Small intestine (tissue), 7 donors: ENCODE measurements around the gene CDH13. TPM values are rescaled to one million over a fixed set of nuclear protein-coding genes. Genes with fewer than 3 reads are reported as not detected.

Source experiments
- DNase-seq, 2 donors: peaks; one replicate each; pipeline versions ENCODE4 v3.0.0 to v3.0.0-alpha.2; 2013
- FAIRE-seq: peaks from 2 replicates; lab custom pipeline; 2012; peaks lifted over from hg19 to GRCh38; lab: Jason Lieb, UNC
- H3K27ac ChIP-seq, 3 donors: one replicate each; pipeline ENCODE4 v1.5.1; 2013; ENCODE audit warnings: low read length in 2 of 3, mild to moderate bottlenecking in 2 of 3, control low read depth in 1 of 3, inconsistent platforms in 1 of 3, low read depth in 1 of 3, moderate library complexity in 1 of 3
- H3K27me3 ChIP-seq, 3 donors: one replicate each; pipeline ENCODE4 v1.6.1; 2013; ENCODE audit warnings: low read length in 3 of 3, inconsistent platforms in 1 of 3; ENCODE audit not compliant: control insufficient read depth in 3 of 3, insufficient read depth in 3 of 3
- H3K36me3 ChIP-seq, 3 donors: one replicate each; pipeline ENCODE4 v1.6.1; 2013; ENCODE audit warnings: low read length in 3 of 3, inconsistent platforms in 1 of 3, low read depth in 1 of 3, mild to moderate bottlenecking in 1 of 3, moderate library complexity in 1 of 3; ENCODE audit not compliant: control insufficient read depth in 3 of 3, insufficient read depth in 2 of 3
- H3K4me1 ChIP-seq, 3 donors: one replicate each; pipeline ENCODE4 v1.6.1; 2013; ENCODE audit warnings: low read length in 2 of 3, inconsistent platforms in 1 of 3, low read depth in 1 of 3, mild to moderate bottlenecking in 1 of 3, moderate library complexity in 1 of 3; ENCODE audit not compliant: control insufficient read depth in 3 of 3, insufficient read depth in 2 of 3
- H3K4me3 ChIP-seq, 3 donors: one replicate each; pipeline ENCODE4 v1.5.1; 2013; ENCODE audit warnings: low read length in 3 of 3, control low read depth in 1 of 3, inconsistent platforms in 1 of 3, low read depth in 1 of 3, mild to moderate bottlenecking in 1 of 3, moderate library complexity in 1 of 3
- H3K9me3 ChIP-seq, 2 donors: one replicate each; pipeline ENCODE4 v1.6.1; 2013; ENCODE audit warnings: low read depth in 1 of 2, low read length in 1 of 2; ENCODE audit not compliant: control insufficient read depth in 2 of 2, insufficient read depth in 1 of 2
- WGBS, 3 donors: extraction: QIAGEN DNeasy Blood & Tissue Kit; methylation state at CpG; one replicate each; pipeline ENCODE4 v1.1.7; 2013; 5-methylcytosine and 5-hydroxymethylcytosine counted together
- polyA plus RNA-seq, 4 donors: library from polyadenylated mRNA; stranded (reverse) in 3 of 4; unstranded in 1 of 4; fragments of 200-250 nt in 3 of 4; fragments of 120-200 nt in 1 of 4; gene quantifications; one replicate each; pipeline versions ENCODE4 v1.2.1 to v1.2.3, GENCODE V29; 2013
- donor health status: healthy with polysubstance abuse.
- donor health status: control.
- donor health status: control.
- donor health status: Bipolar disorder and iron deficiency.
- donor health status: healthy.

CDH13 gene
- polyA plus RNA-seq, 4 donors = 0.27 to 15.0 (median 2.9) TPM; not detected in 1

- H3K27me3 ChIP-seq = no peaks in the 10 kb centered on the region
- no peaks in the 10 kb centered on the region for H3K4me1 ChIP-seq
- DNase-seq = no peak
- 75 to 92% (median 85%) methylated on average over 3 of the region's 3 CpGs for WGBS, 3 donors
- no peak for FAIRE-seq
- no peak overlapping the region for H3K27ac ChIP-seq
- no peaks in the 10 kb centered on the region for H3K9me3 ChIP-seq
- H3K36me3 ChIP-seq = no peaks in the 10 kb centered on the region
- no peak overlapping the region for H3K4me3 ChIP-seq
Observed at GRCh38 chr16:83409347-83409746, 782.6 kb downstream of the CDH13 start.

- 52 to 81% (median 80%) methylated on average over 1 of the region's 1 CpG for WGBS, 3 donors
- FAIRE-seq (no peak), DNase-seq (no peak)
- H3K36me3 ChIP-seq = no peaks in the 10 kb centered on the region
- no peak overlapping the region for H3K27ac ChIP-seq
- no peak overlapping the region for H3K4me3 ChIP-seq
- no peaks in the 10 kb centered on the region for H3K9me3 ChIP-seq
- H3K4me1 ChIP-seq = no peaks in the 10 kb centered on the region
- no peaks in the 10 kb centered on the region for H3K27me3 ChIP-seq
Observed at GRCh38 chr16:83418565-83418964, 791.8 kb downstream of the CDH13 start.

- FAIRE-seq = no peak
- 67 to 73% (median 73%) methylated on average over 9 of the region's 9 CpGs for WGBS, 3 donors
- Histone ChIP-seq H3K4me1 (no peaks in the 10 kb centered on the region), H3K27me3 (no peaks in the 10 kb centered on the region), H3K27ac (no peak overlapping the region), H3K4me3 (no peak overlapping the region), H3K36me3 (no peaks in the 10 kb centered on the region), H3K9me3 (no peaks in the 10 kb centered on the region)
- peak in 1 of 2 donors; percentile 38 for DNase-seq
Observed at GRCh38 chr16:83420206-83420760, 793.5 kb downstream of the CDH13 start.

GRCh38 chr16:83433201-83433600 lies 806.4 kb downstream of the CDH13 start:
- no peak for FAIRE-seq
- DNase-seq = no peak
- Histone ChIP-seq H3K36me3 (no peaks in the 10 kb centered on the region), H3K27ac (no peak overlapping the region), H3K9me3 (no peaks in the 10 kb centered on the region), H3K27me3 (no peaks in the 10 kb centered on the region), H3K4me3 (no peak overlapping the region), H3K4me1 (no peaks in the 10 kb centered on the region)
- WGBS, 3 donors = 67 to 74% (median 72%) methylated on average over 3 of the region's 3 CpGs

- 83 to 89% (median 87%) methylated on average over 7 of the region's 7 CpGs for WGBS, 3 donors
- H3K36me3 ChIP-seq = no peaks in the 10 kb centered on the region
- FAIRE-seq = no peak
Observed at GRCh38 chr16:83437036-83437435, 810.3 kb downstream of the CDH13 start.

GRCh38 chr16:83438326-83438725 lies 811.6 kb downstream of the CDH13 start:
- Histone ChIP-seq H3K36me3 (no peaks in the 10 kb centered on the region), H3K9me3 (no peaks in the 10 kb centered on the region), H3K4me1 (no peaks in the 10 kb centered on the region), H3K27me3 (peaks cover 0 to 2% (median 0%) of the 10 kb centered on the region in 3 donors), H3K4me3 (no peak overlapping the region), H3K27ac (no peak overlapping the region)
- DNase-seq (no peak), FAIRE-seq (no peak)
- 82 to 86% (median 84%) methylated on average over 3 of the region's 3 CpGs for WGBS, 3 donors

More at GRCh38 chr16:83437036-83437435, 810.3 kb downstream of the CDH13 start:
- no peak for DNase-seq
- Histone ChIP-seq H3K27ac (no peak overlapping the region), H3K4me3 (no peak overlapping the region), H3K27me3 (peaks cover 0 to 2% (median 0%) of the 10 kb centered on the region in 3 donors), H3K9me3 (no peaks in the 10 kb centered on the region), H3K4me1 (no peaks in the 10 kb centered on the region)

- DNase-seq = no peak
- Histone ChIP-seq H3K27me3 (peaks cover 0 to 2% (median 0%) of the 10 kb centered on the region in 3 donors), H3K4me3 (no peak overlapping the region), H3K9me3 (no peaks in the 10 kb centered on the region), H3K4me1 (no peaks in the 10 kb centered on the region), H3K36me3 (no peaks in the 10 kb centered on the region), H3K27ac (no peak overlapping the region)
- FAIRE-seq = no peak
- 84 to 93% (median 86%) methylated on average over 6 of the region's 6 CpGs for WGBS, 3 donors
Observed at GRCh38 chr16:83439412-83439811, 812.6 kb downstream of the CDH13 start.

GRCh38 chr16:83441517-83441916 lies 814.7 kb downstream of the CDH13 start:
- Histone ChIP-seq H3K36me3 (no peaks in the 10 kb centered on the region), H3K27me3 (peaks cover 0 to 2% (median 0%) of the 10 kb centered on the region in 3 donors), H3K4me3 (no peak overlapping the region), H3K27ac (no peak overlapping the region), H3K4me1 (no peaks in the 10 kb centered on the region), H3K9me3 (no peaks in the 10 kb centered on the region)
- DNase-seq = no peak
- FAIRE-seq = no peak
- 20 to 40% (median 21%) methylated on average over 4 of the region's 4 CpGs for WGBS, 3 donors

GRCh38 chr16:83443972-83444371 lies 817.2 kb downstream of the CDH13 start:
- H3K4me3 ChIP-seq = no peak overlapping the region
- no peaks in the 10 kb centered on the region for H3K4me1 ChIP-seq
- 71 to 93% (median 89%) methylated on average over 3 of the region's 3 CpGs for WGBS, 3 donors
- FAIRE-seq (no peak), DNase-seq (no peak)
- H3K27ac ChIP-seq = no peak overlapping the region
- H3K9me3 ChIP-seq = no peaks in the 10 kb centered on the region
- H3K27me3 ChIP-seq = peaks cover 0 to 2% (median 0%) of the 10 kb centered on the region in 3 donors
- H3K36me3 ChIP-seq = no peaks in the 10 kb centered on the region
